Stimulated activated CD8-positive, alpha-beta memory T cell treated with anti-CD3 and anti-CD28 coated beads, Interleukin-12 subunit alpha, Interleukin-12 subunit beta, amount 100 ng/mL, for 1 hour (primary cell): ENCODE measurements around the gene JMJD7.

Experiments used
- DNase-seq: peaks from one replicate; pipeline ENCODE4 v3.0.0-alpha.2; 2020; ENCODE audit warnings: low read depth

JMJD7 gene

GRCh38 chr15:41866263-41866703 lies 38.4 kb downstream of the JMJD7 start:
- DNase-seq = no peak

- DNase-seq = no peak
Observed at GRCh38 chr15:41866872-41867579, 39.1 kb downstream of the JMJD7 start.

GRCh38 chr15:41868321-41868720 lies 40.4 kb downstream of the JMJD7 start:
- no peak for DNase-seq

- DNase-seq = no peak
Observed at GRCh38 chr15:41869770-41870688, 42.1 kb downstream of the JMJD7 start.

GRCh38 chr15:41870689-41871081 lies 42.8 kb downstream of the JMJD7 start:
- peak; percentile 28 for DNase-seq

GRCh38 chr15:41871175-41871905 lies 43.4 kb downstream of the JMJD7 start:
- DNase-seq = no peak

- no peak for DNase-seq
Observed at GRCh38 chr15:41872166-41872747, 44.4 kb downstream of the JMJD7 start.

- DNase-seq = no peak
Observed at GRCh38 chr15:41873711-41874110, 45.8 kb downstream of the JMJD7 start.

- DNase-seq = no peak
Observed at GRCh38 chr15:41874736-41875135, 46.8 kb downstream of the JMJD7 start.

- no peak for DNase-seq
Observed at GRCh38 chr15:41876007-41876406, 48.1 kb downstream of the JMJD7 start.

- no peak for DNase-seq
Observed at GRCh38 chr15:41876689-41877088, 48.8 kb downstream of the JMJD7 start.

GRCh38 chr15:41877631-41878354 lies 49.9 kb downstream of the JMJD7 start:
- no peak for DNase-seq

- no peak for DNase-seq
Observed at GRCh38 chr15:41878355-41878699, 50.4 kb downstream of the JMJD7 start.

- DNase-seq = no peak
Observed at GRCh38 chr15:41879321-41879845, 51.5 kb downstream of the JMJD7 start.

GRCh38 chr15:41880156-41880877 lies 52.4 kb downstream of the JMJD7 start:
- DNase-seq = no peak

GRCh38 chr15:41881086-41881485 lies 53.2 kb downstream of the JMJD7 start:
- DNase-seq = no peak

GRCh38 chr15:41881550-41881919 lies 53.6 kb downstream of the JMJD7 start:
- DNase-seq = no peak

GRCh38 chr15:41881920-41882688 lies 54.2 kb downstream of the JMJD7 start:
- DNase-seq = no peak

GRCh38 chr15:41882689-41883483 lies 55.0 kb downstream of the JMJD7 start:
- no peak for DNase-seq
